Liver (tissue), 9 donors: ENCODE measurements around the gene MAPKAP1. TPM values are rescaled to one million over a fixed set of nuclear protein-coding genes. Genes with fewer than 3 reads are reported as not detected.

Experiments
- DNase-seq: peaks from one replicate; pipeline ENCODE4 v3.0.0-alpha.2; 2017; ENCODE audit warnings: low spot score
- H3K27ac ChIP-seq, 2 donors: one replicate each; pipeline ENCODE4 v1.7.0; 2013; ENCODE audit warnings: inconsistent platforms in 2 of 2, low read length in 2 of 2, control low read depth in 1 of 2, low read depth in 1 of 2, mild to moderate bottlenecking in 1 of 2
- H3K27me3 ChIP-seq, 4 donors: one replicate each; pipeline versions ENCODE4 v1.6.1 to v1.7.0; 2013; ENCODE audit warnings: low read length in 3 of 4, inconsistent platforms in 1 of 4, mild to moderate bottlenecking in 1 of 4, moderate library complexity in 1 of 4; ENCODE audit not compliant: control insufficient read depth in 4 of 4, insufficient read depth in 4 of 4
- H3K36me3 ChIP-seq, 4 donors: one replicate each; pipeline versions ENCODE4 v1.6.1 to v1.7.0; 2013; ENCODE audit warnings: low read length in 3 of 4, mild to moderate bottlenecking in 3 of 4, low read depth in 1 of 4, moderate library complexity in 1 of 4; ENCODE audit not compliant: control insufficient read depth in 4 of 4, insufficient read depth in 3 of 4
- H3K4me1 ChIP-seq, 4 donors: one replicate each; pipeline versions ENCODE4 v1.6.1 to v1.7.0; 2013; ENCODE audit warnings: low read length in 3 of 4, mild to moderate bottlenecking in 3 of 4, moderate library complexity in 1 of 4; ENCODE audit not compliant: control insufficient read depth in 4 of 4, insufficient read depth in 4 of 4
- H3K4me3 ChIP-seq, 3 donors: one replicate each; pipeline versions ENCODE4 v1.6.1 to v1.7.0; 2013; ENCODE audit warnings: low read length in 3 of 3, control low read depth in 1 of 3, low read depth in 1 of 3, mild to moderate bottlenecking in 1 of 3
- H3K9ac ChIP-seq, 2 donors: one replicate each; pipeline ENCODE4 v1.7.0; 2013; ENCODE audit warnings: low read length in 2 of 2, mild to moderate bottlenecking in 2 of 2, moderate library complexity in 2 of 2, control low read depth in 1 of 2, low read depth in 1 of 2
- H3K9me3 ChIP-seq, 4 donors: one replicate each; pipeline versions ENCODE4 v1.6.1 to v1.7.0; 2013; ENCODE audit warnings: low read length in 3 of 4; ENCODE audit not compliant: control insufficient read depth in 4 of 4
- EGR1 ChIP-seq, 2 donors: IDR thresholded peaks; 2 replicates each; pipeline ENCODE4 v1.6.1; 2016 to 2018; ENCODE audit warnings: antibody characterized with exemption in 2 of 2, low read depth in 2 of 2
- FOXA1 ChIP-seq: IDR thresholded peaks from 2 replicates; pipeline ENCODE4 v1.6.1; 2016; ENCODE audit warnings: antibody characterized with exemption
- FOXA2 ChIP-seq: IDR thresholded peaks from 2 replicates; pipeline ENCODE4 v1.6.1; 2016; ENCODE audit warnings: antibody characterized with exemption
- GABPA ChIP-seq, 2 donors: IDR thresholded peaks in 1 of 2; conservative IDR thresholded peaks in 1 of 2; 2 replicates each; pipeline ENCODE4 v1.6.1; 2016; ENCODE audit warnings: antibody characterized with exemption in 2 of 2, mild to moderate bottlenecking in 1 of 2, moderate library complexity in 1 of 2
- HNF4A ChIP-seq, 2 donors: conservative IDR thresholded peaks; 2 replicates each; pipeline ENCODE4 v1.6.1; 2016; ENCODE audit warnings: antibody characterized with exemption in 2 of 2, mild to moderate bottlenecking in 2 of 2
- HNF4G ChIP-seq: IDR thresholded peaks from 2 replicates; pipeline ENCODE4 v1.6.1; 2016; ENCODE audit warnings: antibody characterized with exemption
- JUND ChIP-seq, 2 donors: IDR thresholded peaks; 2 replicates each; pipeline ENCODE4 v1.6.1; 2016; ENCODE audit warnings: antibody characterized with exemption in 2 of 2
- NR2F2 ChIP-seq: IDR thresholded peaks from 2 replicates; pipeline ENCODE4 v1.6.1; 2016; ENCODE audit warnings: antibody characterized with exemption
- RAD21 ChIP-seq, 2 donors: IDR thresholded peaks; 2 replicates each; pipeline ENCODE4 v1.6.1; 2016; ENCODE audit warnings: antibody characterized with exemption in 2 of 2, mild to moderate bottlenecking in 2 of 2
- RXRA ChIP-seq, 2 donors: IDR thresholded peaks; 2 replicates each; pipeline ENCODE4 v1.6.1; 2017 to 2018; ENCODE audit warnings: antibody characterized with exemption in 2 of 2, mild to moderate bottlenecking in 1 of 2
- SP1 ChIP-seq: IDR thresholded peaks from 2 replicates; pipeline ENCODE4 v1.6.1; 2018; ENCODE audit warnings: antibody characterized with exemption, mild to moderate bottlenecking
- YY1 ChIP-seq: IDR thresholded peaks from 2 replicates; pipeline ENCODE4 v1.6.1; 2016; ENCODE audit warnings: antibody characterized with exemption, mild to moderate bottlenecking
- WGBS: extraction: QIAGEN DNeasy Blood & Tissue Kit; methylation state at CpG from one replicate; pipeline ENCODE4 v1.1.7; 2013; 5-methylcytosine and 5-hydroxymethylcytosine counted together
- polyA plus RNA-seq, 2 donors: library from polyadenylated mRNA; stranded (reverse) in 1 of 2; unstranded in 1 of 2; fragments of 200-250 nt in 1 of 2; fragments of >200 nt in 1 of 2; fragmentation: Nextera tagmentation in 1 of 2; extraction: Ambion mirVana in 1 of 2; gene quantifications; one replicate each; pipeline versions ENCODE4 v1.2.1 to v1.2.3, GENCODE V29; 2013 to 2015
- total RNA-seq, 2 donors: library from RNA; depleted of rRNA; stranded (reverse); fragments of >200 nt; gene quantifications; one replicate each; pipeline ENCODE4 v1.2.3, GENCODE V29; 2014
- TF ChIP-seq, protein P1 (sequence below): fragments of 150-350 bp; IDR thresholded peaks from 2 replicates; pipeline ENCODE4 v1.5.1; 2017; ENCODE audit warnings: improper control_type of control experiment, low read depth, low read length; ENCODE audit not compliant: missing input control
- TF ChIP-seq, protein P2 (sequence below): IDR thresholded peaks from 2 replicates; pipeline ENCODE4 v1.6.1; 2016; ENCODE audit warnings: antibody characterized with exemption
- TF ChIP-seq, protein P3 (sequence below): IDR thresholded peaks from 2 replicates; pipeline ENCODE4 v1.6.1; 2016; ENCODE audit warnings: antibody characterized with exemption
- TF ChIP-seq, protein P4 (sequence below): IDR thresholded peaks from 2 replicates; pipeline ENCODE4 v1.6.1; 2016; ENCODE audit warnings: antibody characterized with exemption
- donor health status: healthy.
- donor health status: healthy.
- donor health status: healthy.
- donor health status: healthy.
- donor health status: healthy.

Gene MAPKAP1
- total and polyA plus RNA-seq, 4 donors, result 23.6 to 55.9 (median 32.7) TPM

DNA sequence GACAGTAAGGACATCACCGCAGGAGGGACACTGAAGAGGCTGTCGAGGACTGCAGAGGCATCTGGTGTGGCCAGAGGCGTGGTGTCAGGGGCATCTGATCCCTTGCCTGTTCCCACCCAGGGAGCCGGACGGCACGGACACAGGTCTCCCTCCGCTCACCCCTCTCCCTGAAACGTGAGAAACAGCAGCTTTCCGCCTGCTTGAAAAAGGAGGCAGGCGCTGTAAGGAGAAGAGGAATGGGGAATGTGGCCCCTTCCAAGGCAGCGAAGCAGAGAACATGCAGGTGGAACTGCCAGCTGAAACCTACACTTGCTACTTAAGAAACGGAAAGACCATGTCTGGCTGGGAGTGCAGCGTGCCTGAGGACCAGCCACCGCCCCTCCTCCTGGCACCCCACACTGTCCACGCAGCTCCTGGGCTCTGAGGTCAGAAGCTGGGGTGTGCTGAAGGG is 269.2 kb downstream of the MAPKAP1 start:
- Histone ChIP-seq H3K4me1 (no peaks in the 10 kb centered on the region), H3K9ac (no peak overlapping the region), H3K4me3 (no peak overlapping the region), H3K27me3 (no peaks in the 10 kb centered on the region), H3K27ac (no peak overlapping the region), H3K9me3 (no peaks in the 10 kb centered on the region), H3K36me3 (peaks cover 2 to 10% (median 6%) of the 10 kb centered on the region in 4 donors)
- TF ChIP-seq FOXA1 (no peak), RAD21 (IDR thresholded peaks at IDR 0.05) (no peak), HNF4A (conservative IDR thresholded peaks at IDR 0.05) (no peak), HNF4G (no peak)
- TF ChIP-seq, protein P1, sequence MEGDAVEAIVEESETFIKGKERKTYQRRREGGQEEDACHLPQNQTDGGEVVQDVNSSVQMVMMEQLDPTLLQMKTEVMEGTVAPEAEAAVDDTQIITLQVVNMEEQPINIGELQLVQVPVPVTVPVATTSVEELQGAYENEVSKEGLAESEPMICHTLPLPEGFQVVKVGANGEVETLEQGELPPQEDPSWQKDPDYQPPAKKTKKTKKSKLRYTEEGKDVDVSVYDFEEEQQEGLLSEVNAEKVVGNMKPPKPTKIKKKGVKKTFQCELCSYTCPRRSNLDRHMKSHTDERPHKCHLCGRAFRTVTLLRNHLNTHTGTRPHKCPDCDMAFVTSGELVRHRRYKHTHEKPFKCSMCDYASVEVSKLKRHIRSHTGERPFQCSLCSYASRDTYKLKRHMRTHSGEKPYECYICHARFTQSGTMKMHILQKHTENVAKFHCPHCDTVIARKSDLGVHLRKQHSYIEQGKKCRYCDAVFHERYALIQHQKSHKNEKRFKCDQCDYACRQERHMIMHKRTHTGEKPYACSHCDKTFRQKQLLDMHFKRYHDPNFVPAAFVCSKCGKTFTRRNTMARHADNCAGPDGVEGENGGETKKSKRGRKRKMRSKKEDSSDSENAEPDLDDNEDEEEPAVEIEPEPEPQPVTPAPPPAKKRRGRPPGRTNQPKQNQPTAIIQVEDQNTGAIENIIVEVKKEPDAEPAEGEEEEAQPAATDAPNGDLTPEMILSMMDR, result no peak
- peak; percentile 22 for DNase-seq
- 94% methylated on average over 15 of the region's 15 CpGs for WGBS

DNA sequence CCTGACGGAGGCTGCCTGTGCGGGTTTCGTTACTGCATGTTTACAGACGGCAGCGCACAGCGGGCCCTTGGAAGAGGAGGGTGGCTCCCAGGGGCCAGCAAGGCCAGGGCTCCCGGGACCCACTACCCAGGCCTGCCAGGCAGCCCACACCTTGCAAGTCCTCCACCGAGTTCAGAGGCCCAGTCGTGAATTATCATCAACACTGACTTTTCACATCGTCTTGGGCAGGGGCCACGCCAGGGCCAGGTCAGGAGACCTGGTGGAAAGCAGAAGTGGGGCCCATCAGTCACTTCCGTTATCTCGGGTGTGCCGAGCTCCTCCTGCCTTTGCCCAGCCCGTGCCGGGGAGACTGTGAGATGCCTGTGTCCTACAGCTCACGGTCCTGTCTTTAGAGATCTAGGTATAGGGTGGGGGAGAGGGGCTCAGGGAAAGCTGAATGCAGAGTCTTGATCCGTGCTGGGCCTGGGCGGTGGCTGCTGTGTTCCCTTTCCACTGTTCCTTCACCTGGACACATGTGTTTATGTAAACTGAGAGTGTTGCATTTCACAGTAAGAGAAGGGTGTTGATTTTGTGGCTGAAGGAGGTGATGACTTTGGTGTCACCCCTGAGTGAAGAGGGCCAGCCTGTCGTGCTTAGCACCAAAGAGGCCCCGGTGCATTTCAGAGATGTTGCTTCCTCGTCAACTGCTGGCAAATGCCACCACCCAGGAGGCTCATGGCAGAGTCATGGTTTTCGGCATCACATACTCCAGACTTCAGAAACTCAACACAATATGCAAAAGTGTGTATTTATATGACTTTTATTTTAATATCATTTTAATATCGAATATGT is 270.2 kb downstream of the MAPKAP1 start:
- H3K27me3 ChIP-seq, result no peaks in the 10 kb centered on the region
- WGBS, result 93% methylated on average over 24 of the region's 24 CpGs
- TF ChIP-seq RAD21 (IDR thresholded peaks at IDR 0.05) (no peak), EGR1 (IDR thresholded peaks at IDR 0.05; ENCODE audit: low read depth in 2 of 2) (no peak), GABPA (IDR thresholded peaks at IDR 0.05 in 1 of 2, conservative IDR thresholded peaks at IDR 0.05 in 1 of 2) (no peak)
- TF ChIP-seq, protein P1, result no peak
- TF ChIP-seq, protein P2, sequence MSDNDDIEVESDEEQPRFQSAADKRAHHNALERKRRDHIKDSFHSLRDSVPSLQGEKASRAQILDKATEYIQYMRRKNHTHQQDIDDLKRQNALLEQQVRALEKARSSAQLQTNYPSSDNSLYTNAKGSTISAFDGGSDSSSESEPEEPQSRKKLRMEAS, result no peak
- peak; percentile 32 for DNase-seq
- no peak overlapping the region for H3K27ac ChIP-seq
- H3K9me3 ChIP-seq, result no peaks in the 10 kb centered on the region
- H3K4me3 ChIP-seq, result no peak overlapping the region
- no peak overlapping the region for H3K9ac ChIP-seq
- H3K36me3 ChIP-seq, result peaks cover 2 to 10% (median 6%) of the 10 kb centered on the region in 4 donors
- no peaks in the 10 kb centered on the region for H3K4me1 ChIP-seq

DNA sequence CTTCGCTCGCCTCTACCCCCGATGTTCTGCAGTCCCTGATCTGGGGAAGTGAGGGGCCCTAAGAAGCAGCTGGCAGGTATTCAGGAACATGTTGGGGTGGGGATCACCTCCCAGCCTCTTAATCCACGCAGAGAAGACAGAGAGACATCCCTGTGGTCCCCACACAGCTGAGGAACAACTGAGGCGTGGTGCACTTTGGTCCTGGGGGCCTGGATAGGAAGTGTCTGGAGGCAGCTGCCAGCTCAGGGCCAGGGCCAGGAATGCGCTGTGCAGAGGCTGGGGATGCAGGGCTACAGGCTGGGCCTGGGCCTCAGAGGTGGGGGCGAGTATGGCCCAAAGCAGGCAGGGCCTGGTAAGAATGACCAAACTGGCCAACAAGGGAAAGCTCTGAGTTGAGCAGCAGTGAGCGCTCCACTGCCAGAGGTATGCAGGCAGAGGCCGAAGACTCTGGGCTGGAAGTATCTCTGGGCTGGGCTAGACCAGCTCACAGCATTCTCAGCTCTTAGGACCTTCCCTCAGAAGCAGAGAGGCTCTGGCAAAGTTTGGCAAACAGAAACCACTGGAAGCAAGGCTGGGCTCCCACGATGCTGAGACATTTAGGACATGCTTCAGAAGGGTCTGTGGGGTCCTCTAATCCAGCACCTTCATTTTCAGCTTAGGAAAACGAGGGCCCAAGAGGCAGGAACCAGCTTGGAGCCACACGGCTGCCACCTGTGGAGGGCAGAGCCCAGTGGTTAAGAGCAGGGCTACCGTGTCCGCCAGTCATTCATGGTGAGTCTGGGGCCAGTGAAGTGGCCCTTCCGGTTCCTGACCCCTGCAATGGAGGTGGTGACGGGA is 271.0 kb downstream of the MAPKAP1 start:
- Histone ChIP-seq H3K4me3 (no peak overlapping the region), H3K27ac (no peak overlapping the region), H3K27me3 (no peaks in the 10 kb centered on the region), H3K4me1 (no peaks in the 10 kb centered on the region), H3K9me3 (no peaks in the 10 kb centered on the region), H3K9ac (no peak overlapping the region), H3K36me3 (peaks cover 2 to 10% (median 5%) of the 10 kb centered on the region in 4 donors)
- TF ChIP-seq HNF4G (no peak), SP1 (no peak), GABPA (IDR thresholded peaks at IDR 0.05 in 1 of 2, conservative IDR thresholded peaks at IDR 0.05 in 1 of 2) (no peak), EGR1 (IDR thresholded peaks at IDR 0.05; ENCODE audit: low read depth in 2 of 2) (no peak), NR2F2 (no peak), RXRA (IDR thresholded peaks at IDR 0.05) (no peak), YY1 (no peak), FOXA1 (no peak), FOXA2 (no peak), JUND (IDR thresholded peaks at IDR 0.05) (no peak)
- TF ChIP-seq, protein P3, sequence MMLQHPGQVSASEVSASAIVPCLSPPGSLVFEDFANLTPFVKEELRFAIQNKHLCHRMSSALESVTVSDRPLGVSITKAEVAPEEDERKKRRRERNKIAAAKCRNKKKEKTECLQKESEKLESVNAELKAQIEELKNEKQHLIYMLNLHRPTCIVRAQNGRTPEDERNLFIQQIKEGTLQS, result no peak
- TF ChIP-seq, protein P4, sequence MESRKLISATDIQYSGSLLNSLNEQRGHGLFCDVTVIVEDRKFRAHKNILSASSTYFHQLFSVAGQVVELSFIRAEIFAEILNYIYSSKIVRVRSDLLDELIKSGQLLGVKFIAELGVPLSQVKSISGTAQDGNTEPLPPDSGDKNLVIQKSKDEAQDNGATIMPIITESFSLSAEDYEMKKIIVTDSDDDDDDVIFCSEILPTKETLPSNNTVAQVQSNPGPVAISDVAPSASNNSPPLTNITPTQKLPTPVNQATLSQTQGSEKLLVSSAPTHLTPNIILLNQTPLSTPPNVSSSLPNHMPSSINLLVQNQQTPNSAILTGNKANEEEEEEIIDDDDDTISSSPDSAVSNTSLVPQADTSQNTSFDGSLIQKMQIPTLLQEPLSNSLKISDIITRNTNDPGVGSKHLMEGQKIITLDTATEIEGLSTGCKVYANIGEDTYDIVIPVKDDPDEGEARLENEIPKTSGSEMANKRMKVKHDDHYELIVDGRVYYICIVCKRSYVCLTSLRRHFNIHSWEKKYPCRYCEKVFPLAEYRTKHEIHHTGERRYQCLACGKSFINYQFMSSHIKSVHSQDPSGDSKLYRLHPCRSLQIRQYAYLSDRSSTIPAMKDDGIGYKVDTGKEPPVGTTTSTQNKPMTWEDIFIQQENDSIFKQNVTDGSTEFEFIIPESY, result no peak
- TF ChIP-seq, protein P1, result no peak
- 96% methylated on average over 16 of the region's 16 CpGs for WGBS
- peak; percentile 16 for DNase-seq
